AG09309 (cell line): ENCODE results near the gene UNC13B.

ENCODE experiments used
- DNase-seq: peaks from one replicate; pipeline ENCODE4 v3.0.0-alpha.2; 2010; ENCODE audit warnings: low read depth
- H3K4me3 ChIP-seq: 2 replicates; pipeline ENCODE4 v1.5.1; 2011; ENCODE audit warnings: mild to moderate bottlenecking, low read depth, low read length, moderate library complexity; ENCODE audit not compliant: control insufficient read depth
- CTCF ChIP-seq: IDR thresholded peaks from 2 replicates; pipeline ENCODE4 v1.5.1; 2011; ENCODE audit warnings: mild to moderate bottlenecking, low read depth, low read length, inconsistent platforms; ENCODE audit not compliant: insufficient read depth, control insufficient read depth; ENCODE audit errors: missing control alignments

The UNC13B gene

GRCh38 chr9:35288778-35289177 lies 127.0 kb downstream of the UNC13B start:
- no peak overlapping the region for H3K4me3 ChIP-seq
- DNase-seq = no peak
- TF ChIP-seq CTCF = no peak

DNA sequence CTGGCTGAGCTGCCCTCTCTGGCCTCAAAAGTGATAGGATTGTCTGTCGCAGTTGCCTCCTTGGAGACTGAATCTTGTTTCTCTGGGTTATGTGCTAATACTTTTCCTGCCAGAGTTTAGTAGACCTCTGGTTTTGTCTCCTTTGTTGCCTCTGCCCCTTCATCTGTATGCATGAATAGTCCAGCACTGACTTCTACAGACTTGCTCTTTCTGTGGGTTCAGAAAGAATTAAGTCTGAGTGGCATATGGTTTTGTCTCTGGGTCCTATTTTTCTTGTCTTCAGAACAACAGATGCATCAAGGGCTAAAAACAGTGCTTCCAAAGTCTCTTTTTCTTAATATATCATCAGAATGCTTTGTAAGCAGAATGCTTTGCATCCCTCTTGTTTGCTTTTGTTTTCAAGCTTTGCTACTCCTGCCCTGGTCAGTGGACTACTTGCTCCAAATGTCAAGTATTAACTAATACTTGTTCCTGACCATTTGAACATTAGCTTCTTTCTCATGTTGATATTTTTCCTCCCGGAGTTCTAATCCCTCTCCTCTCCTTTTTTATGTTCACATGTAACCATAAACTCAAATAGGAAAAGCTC lies 131.7 kb downstream of the UNC13B start:
- no peak overlapping the region for H3K4me3 ChIP-seq
- no peak for TF ChIP-seq CTCF
- DNase-seq = no peak

- no peak overlapping the region for H3K4me3 ChIP-seq
- no peak for TF ChIP-seq CTCF
- no peak for DNase-seq
Measured at GRCh38 chr9:35294066-35294465, 132.3 kb downstream of the UNC13B start.

DNA sequence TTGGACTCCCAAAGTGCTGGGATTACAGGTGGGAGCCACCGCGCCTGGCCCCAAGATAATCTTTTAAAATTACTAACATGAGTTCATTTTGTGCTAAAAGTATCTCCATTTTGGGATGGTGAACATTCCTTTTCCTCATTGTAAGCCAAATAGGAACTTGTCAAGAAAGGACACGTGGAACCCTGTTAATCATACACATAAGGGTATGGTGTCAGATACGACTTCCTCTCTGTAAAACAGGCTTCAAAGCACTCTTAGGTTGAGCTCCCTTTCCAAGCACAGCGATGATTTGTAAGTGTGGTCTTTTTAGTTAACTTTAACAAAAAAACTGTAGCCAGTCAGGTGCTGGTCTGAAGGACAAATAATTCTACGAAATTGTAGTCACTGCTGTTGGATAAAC lies 132.7 kb downstream of the UNC13B start:
- TF ChIP-seq CTCF = no peak
- no peak for DNase-seq
- no peak overlapping the region for H3K4me3 ChIP-seq

GRCh38 chr9:35295369-35296036 lies 133.7 kb downstream of the UNC13B start:
- TF ChIP-seq CTCF = no peak
- H3K4me3 ChIP-seq = no peak overlapping the region
- DNase-seq = no peak

GRCh38 chr9:35303567-35303966 lies 141.8 kb downstream of the UNC13B start:
- H3K4me3 ChIP-seq = no peak overlapping the region
- no peak for DNase-seq
- no peak for TF ChIP-seq CTCF
